Stimulated activated naive CD8-positive, alpha-beta T cell treated with anti-CD3 and anti-CD28 coated beads, Interleukin-15, Interleukin-2, amounts not matched to agents 100 ng/mL and 50 ng/mL, for 24 hours (primary cell): ENCODE data around the gene AGBL5.
"Not testable (repeated sequence)": the region's sequence is repeated elsewhere in the genome, so short reads cannot be mapped to it uniquely, and the experiment has no call there.

ENCODE experiments used
- H3K27ac Mint-ChIP-seq: one replicate; pipeline ENCODE4 v1.8.0; 2021; ENCODE audit warnings: mild to moderate bottlenecking, mixed read lengths
- H3K27me3 Mint-ChIP-seq: one replicate; pipeline ENCODE4 v1.8.0; 2021; ENCODE audit warnings: mixed read lengths
- H3K36me3 Mint-ChIP-seq: one replicate; pipeline ENCODE4 v1.8.0; 2021; ENCODE audit warnings: low read depth, mixed read lengths
- H3K4me1 Mint-ChIP-seq: one replicate; pipeline ENCODE4 v1.8.0; 2021; ENCODE audit warnings: low read depth, mixed read lengths
- H3K4me3 Mint-ChIP-seq: one replicate; pipeline ENCODE4 v1.8.0; 2021; ENCODE audit warnings: mild to moderate bottlenecking, mixed read lengths
- H3K9me3 Mint-ChIP-seq: one replicate; pipeline ENCODE4 v1.8.0; 2021; ENCODE audit warnings: mixed read lengths

Gene AGBL5

DNA sequence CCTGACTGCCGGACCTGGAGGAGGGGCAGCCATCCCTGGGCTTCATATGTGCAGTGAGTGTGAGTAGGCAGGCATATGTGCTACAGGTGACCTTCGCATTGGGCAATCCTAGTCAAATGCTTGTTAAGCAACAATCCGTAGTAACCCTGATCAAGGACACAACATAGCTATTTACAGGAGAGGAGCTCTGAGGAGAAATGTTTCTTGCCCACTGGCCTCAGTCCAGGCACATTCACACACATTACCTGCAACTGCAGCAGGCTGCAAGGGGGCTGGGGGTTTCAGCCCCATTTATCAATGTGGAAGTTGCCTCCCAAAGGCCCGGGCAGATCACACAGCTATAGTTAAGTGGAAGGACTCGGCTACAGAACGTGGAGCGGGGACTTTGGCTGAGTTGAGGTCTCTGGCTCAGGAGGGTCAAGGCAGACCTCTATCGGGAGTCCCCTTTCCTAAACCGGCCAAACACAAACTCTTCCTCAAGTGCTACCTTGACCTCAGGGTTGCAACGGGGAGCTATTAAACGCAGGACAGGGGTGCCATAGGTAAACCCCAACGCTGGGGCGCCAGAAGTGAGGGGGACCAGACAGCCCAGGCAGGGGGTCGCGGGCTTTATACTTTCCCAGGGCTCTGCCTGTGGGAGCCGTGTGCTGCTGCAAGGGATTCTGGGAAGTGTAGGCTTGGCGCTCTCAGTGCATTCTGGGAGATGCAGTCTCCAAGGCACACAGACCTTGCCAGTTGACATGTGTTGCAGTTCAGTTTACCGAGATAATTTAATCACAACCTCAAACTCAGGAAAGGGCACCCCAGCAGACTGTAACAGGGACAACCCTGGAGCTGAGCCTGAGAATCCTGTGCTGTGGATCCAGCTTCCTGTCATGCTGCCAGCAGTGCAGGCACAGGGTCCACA is 44.5 kb downstream of the AGBL5 start:
- H3K27me3 Mint-ChIP-seq = no peaks in the 10 kb centered on the region
- H3K36me3 Mint-ChIP-seq = no peaks in the 10 kb centered on the region
- H3K4me3 Mint-ChIP-seq = peak overlapping the region; percentile 37
- H3K4me1 Mint-ChIP-seq = peaks cover 10% of the 10 kb centered on the region
- H3K27ac Mint-ChIP-seq = no peak overlapping the region
- H3K9me3 Mint-ChIP-seq = no peaks in the 10 kb centered on the region

DNA sequence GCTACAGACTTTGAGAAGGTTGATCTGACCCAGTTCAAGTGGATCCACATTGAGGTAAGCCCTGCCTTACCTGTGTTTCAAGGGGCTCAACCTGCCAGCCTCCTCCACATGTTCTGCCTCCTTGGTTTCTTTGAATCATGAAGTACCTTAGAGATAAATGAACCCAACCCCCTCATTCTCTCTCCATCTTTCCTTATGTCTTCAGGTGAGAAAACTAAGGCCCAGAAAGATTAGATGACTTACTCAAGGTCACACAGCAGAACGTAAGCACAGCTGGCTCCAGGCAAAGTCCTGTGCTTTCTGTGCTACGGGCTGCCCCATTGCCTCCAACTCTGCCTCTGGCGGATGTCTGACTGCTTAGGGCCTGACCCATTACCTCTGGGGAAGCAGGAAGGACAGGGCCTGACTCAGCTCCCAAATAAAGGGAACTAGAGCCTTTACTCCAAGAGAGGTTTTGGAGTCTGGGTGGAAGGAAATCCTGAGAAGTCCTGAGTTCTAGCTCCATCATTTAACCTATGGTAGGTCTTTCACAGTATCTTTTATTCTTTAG is 45.4 kb downstream of the AGBL5 start:
- Mint-ChIP-seq H3K27me3 (no peaks in the 10 kb centered on the region), H3K27ac (peak overlapping the region; percentile 0), H3K4me1 (peaks cover 10% of the 10 kb centered on the region), H3K4me3 (no peak overlapping the region), H3K9me3 (no peaks in the 10 kb centered on the region), H3K36me3 (no peaks in the 10 kb centered on the region)

DNA sequence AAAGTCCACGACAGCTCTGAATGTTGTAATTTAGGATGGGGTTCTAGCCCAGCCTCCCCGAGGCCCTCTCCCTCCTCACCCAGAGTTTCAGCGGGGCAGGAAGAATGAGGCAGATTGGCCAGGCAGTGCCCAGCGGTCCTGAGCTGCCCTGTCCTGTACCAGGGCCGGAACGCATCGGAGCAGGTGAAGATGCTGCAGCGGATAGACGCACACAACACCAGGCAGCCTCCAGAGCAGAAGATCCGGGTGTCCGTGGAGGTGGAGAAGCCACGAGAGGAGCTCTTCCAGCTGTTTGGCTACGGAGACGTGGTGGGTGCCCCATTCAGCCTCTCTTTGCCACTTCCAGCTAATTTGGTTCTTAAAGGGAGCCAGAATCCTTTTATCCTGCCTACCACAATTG is 45.9 kb downstream of the AGBL5 start:
- H3K4me3 Mint-ChIP-seq = no peak overlapping the region
- H3K36me3 Mint-ChIP-seq = no peaks in the 10 kb centered on the region
- no peak overlapping the region for H3K27ac Mint-ChIP-seq
- peaks cover 10% of the 10 kb centered on the region for H3K4me1 Mint-ChIP-seq
- H3K9me3 Mint-ChIP-seq = no peaks in the 10 kb centered on the region
- H3K27me3 Mint-ChIP-seq = no peaks in the 10 kb centered on the region

DNA sequence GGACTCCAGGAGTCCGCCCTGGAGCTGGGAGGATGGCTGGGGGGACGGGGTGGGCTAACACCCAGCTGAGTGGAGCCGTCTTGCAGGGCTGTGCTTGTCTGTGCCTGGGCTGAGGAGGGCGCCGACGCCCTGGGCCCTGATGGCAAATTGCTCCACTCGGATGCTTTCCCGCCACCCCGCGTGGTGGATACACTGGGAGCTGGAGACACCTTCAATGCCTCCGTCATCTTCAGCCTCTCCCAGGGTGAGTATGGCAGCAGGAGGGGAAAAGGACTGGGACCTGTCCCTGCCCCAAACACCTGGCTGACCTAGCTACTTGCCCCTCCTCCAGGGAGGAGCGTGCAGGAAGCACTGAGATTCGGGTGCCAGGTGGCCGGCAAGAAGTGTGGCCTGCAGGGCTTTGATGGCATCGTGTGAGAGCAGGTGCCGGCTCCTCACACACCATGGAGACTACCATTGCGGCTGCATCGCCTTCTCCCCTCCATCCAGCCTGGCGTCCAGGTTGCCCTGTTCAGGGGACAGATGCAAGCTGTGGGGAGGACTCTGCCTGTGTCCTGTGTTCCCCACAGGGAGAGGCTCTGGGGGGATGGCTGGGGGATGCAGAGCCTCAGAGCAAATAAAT is 48.0 kb downstream of the AGBL5 start:
- Mint-ChIP-seq H3K27ac (no peak overlapping the region), H3K36me3 (no peaks in the 10 kb centered on the region), H3K4me1 (peaks cover 10% of the 10 kb centered on the region), H3K27me3 (no peaks in the 10 kb centered on the region), H3K4me3 (no peak overlapping the region), H3K9me3 (no peaks in the 10 kb centered on the region)

DNA sequence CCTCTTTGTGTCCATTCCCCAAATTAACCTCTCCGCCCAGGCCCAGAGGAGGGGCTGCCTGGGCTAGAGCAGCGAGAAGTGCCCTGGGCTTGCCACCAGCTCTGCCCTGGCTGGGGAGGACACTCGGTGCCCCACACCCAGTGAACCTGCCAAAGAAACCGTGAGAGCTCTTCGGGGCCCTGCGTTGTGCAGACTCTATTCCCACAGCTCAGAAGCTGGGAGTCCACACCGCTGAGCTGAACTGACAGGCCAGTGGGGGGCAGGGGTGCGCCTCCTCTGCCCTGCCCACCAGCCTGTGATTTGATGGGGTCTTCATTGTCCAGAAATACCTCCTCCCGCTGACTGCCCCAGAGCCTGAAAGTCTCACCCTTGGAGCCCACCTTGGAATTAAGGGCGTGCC is 48.6 kb downstream of the AGBL5 start:
- no peaks in the 10 kb centered on the region for H3K36me3 Mint-ChIP-seq
- H3K27me3 Mint-ChIP-seq = no peaks in the 10 kb centered on the region
- no peak overlapping the region for H3K27ac Mint-ChIP-seq
- no peaks in the 10 kb centered on the region for H3K9me3 Mint-ChIP-seq
- H3K4me3 Mint-ChIP-seq = no peak overlapping the region
- H3K4me1 Mint-ChIP-seq = peaks cover 10% of the 10 kb centered on the region

DNA sequence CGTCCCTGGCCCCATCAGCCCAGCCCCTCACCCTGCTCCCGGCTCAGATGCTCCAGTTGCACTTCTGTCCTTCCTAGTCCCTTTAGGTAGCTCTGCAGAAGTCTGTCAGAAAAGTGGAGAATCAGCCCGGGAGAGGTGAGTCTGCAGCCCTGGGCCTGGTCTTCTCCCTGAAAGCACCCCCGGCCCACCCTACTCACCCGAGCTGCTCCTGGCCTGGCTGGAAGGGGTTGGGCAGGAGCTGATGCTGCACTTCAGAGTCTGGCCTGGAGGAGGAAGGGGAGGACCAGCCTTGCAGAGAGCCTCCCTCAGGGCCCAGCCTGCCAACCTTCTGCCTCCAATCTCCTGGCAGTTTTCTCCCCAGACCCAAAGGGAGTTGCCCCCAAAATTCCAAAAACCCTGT is 50.9 kb downstream of the AGBL5 start:
- Mint-ChIP-seq H3K4me3 (no peak overlapping the region), H3K4me1 (no peaks in the 10 kb centered on the region), H3K27ac (no peak overlapping the region), H3K9me3 (no peaks in the 10 kb centered on the region), H3K36me3 (no peaks in the 10 kb centered on the region), H3K27me3 (peaks cover 3% of the 10 kb centered on the region)

DNA sequence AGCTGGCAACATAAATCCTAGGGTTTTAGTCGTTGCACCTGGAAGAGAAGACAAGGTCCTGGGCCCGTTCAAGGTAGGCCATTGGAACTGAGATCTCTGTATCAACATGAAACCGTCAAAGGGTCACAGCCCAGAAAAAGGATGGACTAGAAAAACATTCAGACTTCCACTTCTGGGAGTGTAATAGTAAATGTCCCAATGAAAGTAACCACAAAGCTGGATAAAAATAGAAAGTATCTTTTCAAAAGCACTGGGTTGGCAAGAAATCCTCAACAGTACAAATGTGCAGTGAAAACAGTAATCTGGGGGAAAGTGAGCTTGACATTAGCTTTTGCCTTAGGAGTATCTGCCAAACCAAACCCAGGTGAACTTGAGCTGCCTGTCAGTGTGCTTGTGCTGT is 54.5 kb downstream of the AGBL5 start:
- peaks cover 3% of the 10 kb centered on the region for H3K27me3 Mint-ChIP-seq
- H3K27ac Mint-ChIP-seq = no peak overlapping the region
- H3K4me1 Mint-ChIP-seq = no peaks in the 10 kb centered on the region
- no peaks in the 10 kb centered on the region for H3K36me3 Mint-ChIP-seq
- no peak overlapping the region for H3K4me3 Mint-ChIP-seq
- no peaks in the 10 kb centered on the region for H3K9me3 Mint-ChIP-seq

DNA sequence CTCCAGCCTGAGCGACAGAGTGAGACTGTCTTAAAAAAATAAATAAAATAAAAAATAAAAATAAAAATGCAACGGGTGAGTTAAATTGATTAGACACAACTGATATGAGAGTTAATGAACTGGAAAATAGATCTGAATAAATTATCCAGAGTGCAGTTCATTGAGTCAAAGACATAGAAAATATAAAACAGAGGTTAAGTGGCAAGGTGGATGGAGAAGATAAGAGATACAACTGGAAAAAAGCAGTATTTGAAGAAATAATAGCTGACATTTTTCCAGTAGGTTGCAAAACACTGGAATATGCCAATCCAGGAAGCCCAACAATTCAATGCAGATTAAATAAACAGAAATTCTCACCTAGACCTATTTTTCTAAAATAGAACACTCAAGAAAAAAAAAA is 56.8 kb downstream of the AGBL5 start:
- Mint-ChIP-seq H3K27ac (no peak overlapping the region), H3K9me3 (no peaks in the 10 kb centered on the region), H3K36me3 (no peaks in the 10 kb centered on the region), H3K4me1 (no peaks in the 10 kb centered on the region), H3K27me3 (peaks cover 3% of the 10 kb centered on the region), H3K4me3 (no peak overlapping the region)

DNA sequence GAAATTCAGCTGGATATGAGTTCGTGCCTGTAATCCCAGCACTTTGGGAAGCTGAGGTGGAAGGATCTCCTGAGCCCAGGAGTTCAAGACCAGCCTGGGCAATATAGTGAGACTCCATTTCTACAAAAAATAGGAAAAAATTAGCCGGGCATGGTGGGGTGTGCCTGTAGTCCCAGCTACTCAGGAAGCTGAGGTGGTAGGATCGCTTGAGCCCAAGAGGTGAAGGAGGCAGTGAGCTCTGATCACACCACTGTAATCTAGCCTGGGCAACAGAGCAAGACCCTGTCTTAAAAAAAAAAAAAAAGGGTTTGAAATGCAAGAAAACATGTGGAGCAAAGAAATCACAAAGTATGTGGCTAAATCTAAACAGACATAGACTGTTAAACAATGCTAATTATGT is 57.6 kb downstream of the AGBL5 start:
- peaks cover 3% of the 10 kb centered on the region for H3K27me3 Mint-ChIP-seq
- H3K36me3 Mint-ChIP-seq = no peaks in the 10 kb centered on the region
- H3K27ac Mint-ChIP-seq = no peak overlapping the region
- H3K4me1 Mint-ChIP-seq = no peaks in the 10 kb centered on the region
- H3K9me3 Mint-ChIP-seq = no peaks in the 10 kb centered on the region
- H3K4me3 Mint-ChIP-seq = no peak overlapping the region

DNA sequence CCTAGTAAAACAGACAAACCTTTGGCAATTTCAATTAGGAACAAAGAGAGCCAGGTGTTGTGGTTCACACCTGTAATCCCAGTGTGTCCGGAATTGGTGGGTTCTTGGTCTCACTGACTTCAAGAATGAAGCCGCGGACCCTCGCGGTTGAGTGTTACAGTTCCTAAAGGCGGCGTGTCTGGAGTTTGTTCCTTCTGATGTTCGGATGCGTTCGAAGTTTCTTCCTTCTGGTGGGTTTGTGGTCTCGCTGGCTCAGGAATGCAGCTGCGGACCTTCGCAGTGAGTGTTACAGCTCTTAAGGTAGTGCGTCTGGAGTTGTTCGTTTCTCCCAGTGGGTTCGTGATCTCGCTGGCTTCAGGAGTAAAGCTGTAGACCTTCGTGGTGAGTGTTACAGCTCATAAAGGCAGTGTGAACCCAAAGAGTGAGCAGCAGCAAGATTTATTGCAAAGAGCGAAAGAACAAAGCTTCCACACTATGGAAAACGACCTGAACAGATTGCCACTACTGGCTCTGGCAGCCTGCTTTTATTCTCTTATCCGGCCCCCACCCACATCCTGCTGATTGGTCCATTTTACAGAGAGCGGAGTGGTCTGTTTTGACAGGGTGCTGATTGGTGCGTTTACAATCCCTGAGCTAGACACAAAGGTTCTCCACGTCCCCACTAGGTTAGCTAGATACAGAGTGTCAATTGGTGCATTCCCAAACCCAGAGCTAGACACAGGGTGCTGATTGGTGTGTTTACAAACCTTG is 59.3 kb downstream of the AGBL5 start:
- H3K27ac Mint-ChIP-seq, H3K9me3 Mint-ChIP-seq, H3K36me3 Mint-ChIP-seq, H3K27me3 Mint-ChIP-seq, H3K4me1 Mint-ChIP-seq, H3K4me3 Mint-ChIP-seq: not testable (repeated sequence)

DNA sequence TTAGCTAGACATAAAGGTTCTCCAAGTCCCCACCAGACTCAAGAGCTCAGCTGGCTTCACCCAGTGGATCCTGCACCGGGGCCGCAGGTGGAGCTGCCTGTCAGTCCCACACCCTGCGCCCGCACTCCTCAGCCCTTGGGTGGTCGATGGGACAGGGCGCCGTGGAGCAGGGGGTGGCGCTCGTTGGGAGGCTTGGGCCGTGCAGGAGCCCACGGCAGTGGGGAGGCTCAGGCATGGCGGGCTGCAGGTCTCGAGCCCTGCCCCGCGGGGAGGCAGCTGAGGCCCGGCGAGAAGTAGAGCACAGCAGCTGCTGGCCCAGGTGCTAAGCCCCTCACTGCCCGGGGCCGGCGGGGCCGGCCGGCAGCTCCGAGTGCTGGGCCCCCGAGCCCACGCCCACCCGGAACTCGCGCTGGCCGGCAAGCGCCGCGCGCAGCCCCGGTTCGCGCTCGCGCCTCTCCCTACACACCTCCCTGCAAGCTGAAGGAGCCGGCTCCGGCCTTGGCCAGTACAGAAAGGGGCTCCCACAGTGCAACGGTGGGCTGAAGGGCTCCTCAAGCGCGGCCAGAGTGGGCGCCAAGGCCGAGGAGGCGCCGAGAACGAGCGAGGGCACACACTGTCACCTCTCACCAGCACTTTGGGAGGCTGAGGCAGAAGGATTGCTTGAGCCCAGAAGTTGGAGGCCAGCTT is 60.1 kb downstream of the AGBL5 start:
- H3K36me3 Mint-ChIP-seq, H3K27ac Mint-ChIP-seq, H3K4me3 Mint-ChIP-seq, H3K9me3 Mint-ChIP-seq, H3K4me1 Mint-ChIP-seq, H3K27me3 Mint-ChIP-seq: not testable (repeated sequence)

DNA sequence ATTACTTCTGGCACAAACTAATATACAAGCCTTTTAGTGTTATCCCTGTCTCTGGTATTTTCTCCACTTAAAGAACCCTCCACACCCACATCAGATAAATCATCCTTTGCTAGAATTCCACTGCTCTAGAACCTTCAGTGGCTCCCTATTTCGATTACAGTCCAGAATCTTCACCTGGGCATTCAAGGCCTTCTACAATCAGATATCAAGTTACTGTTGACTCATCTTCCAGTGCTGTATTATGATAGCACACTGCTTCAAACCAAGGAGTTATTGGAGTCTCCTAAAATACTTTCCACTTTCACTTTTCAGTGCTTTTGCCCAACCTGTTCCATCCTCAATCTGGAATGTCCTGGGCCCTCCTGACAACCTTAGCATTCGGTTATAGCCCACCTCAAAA is 64.1 kb downstream of the AGBL5 start:
- no peak overlapping the region for H3K4me3 Mint-ChIP-seq
- H3K27me3 Mint-ChIP-seq = peaks cover 24% of the 10 kb centered on the region
- H3K4me1 Mint-ChIP-seq = peaks cover 11% of the 10 kb centered on the region
- H3K36me3 Mint-ChIP-seq = no peaks in the 10 kb centered on the region
- no peaks in the 10 kb centered on the region for H3K9me3 Mint-ChIP-seq
- H3K27ac Mint-ChIP-seq = no peak overlapping the region

DNA sequence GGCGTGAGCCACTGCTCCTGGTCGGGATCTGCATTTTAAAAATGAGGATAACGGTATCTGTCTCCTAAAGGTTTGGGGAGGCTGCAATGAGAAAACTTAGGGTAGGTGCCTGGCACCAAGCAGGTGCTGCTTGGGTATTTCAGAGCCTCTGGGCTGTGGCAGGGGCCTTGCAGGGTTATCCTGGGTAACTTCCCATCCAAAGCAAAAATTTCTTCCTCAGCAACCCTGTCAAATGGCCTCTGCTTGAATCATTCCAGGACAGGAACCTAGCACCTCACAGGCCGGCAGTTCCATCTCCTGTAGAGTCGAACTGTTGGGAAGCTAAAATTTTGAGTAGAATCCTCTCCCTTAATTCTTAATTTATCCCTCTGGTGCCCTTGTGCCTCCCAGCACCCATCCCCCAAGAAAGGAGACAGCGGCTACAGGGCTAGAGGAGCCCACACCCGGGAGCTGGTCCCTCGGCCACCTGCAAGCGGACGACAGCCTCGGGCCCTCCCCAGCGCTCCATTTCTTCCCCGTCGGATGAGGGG is 66.6 kb downstream of the AGBL5 start:
- Mint-ChIP-seq H3K4me3 (peak overlapping the region; percentile 73), H3K9me3 (no peaks in the 10 kb centered on the region), H3K27ac (no peak overlapping the region), H3K27me3 (peaks cover 39% of the 10 kb centered on the region), H3K4me1 (peaks cover 14% of the 10 kb centered on the region), H3K36me3 (no peaks in the 10 kb centered on the region)

DNA sequence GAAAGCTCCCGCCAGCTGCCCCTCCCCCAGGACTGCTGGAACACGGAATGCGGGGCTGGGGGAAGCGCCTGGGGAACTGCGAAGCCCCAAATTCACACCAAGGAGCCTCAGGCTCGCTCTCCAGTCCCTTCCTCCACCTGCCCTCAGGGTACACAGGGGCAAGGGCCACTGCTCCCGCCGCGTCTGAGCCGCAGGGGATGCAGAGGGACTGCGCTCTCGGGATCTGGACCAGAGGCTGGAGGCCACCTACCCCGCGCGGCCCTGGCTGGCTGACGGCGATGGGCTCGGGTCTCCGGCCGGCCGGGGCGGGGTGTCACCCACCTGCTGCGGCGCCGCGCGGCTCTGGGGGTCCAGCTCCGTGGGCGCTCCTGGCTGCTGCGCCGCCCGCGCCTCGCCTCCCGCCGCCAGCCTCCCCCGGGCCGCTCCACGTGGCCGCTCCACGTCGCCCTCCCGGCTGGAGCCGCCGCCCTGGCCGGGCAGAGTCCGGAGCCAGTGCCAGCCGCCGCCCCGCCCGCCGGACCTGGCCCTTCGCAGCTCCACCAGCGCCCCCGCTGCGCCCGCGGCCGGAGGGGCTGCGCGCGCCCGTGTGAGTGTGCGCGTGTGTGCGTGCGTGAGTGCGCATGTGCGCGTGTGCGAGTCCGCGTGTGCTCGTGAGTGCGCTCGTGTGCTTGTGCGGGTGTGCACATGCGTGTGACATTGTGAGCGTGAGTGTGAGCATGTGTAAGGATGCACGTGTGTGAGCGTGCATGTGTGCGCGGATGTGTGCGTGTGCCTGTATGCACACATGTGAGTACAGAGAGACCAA is 67.3 kb downstream of the AGBL5 start, which contains the start of gene CGREF1:
Gene CGREF1 (minus strand): TSS at position 604 of the 805 bp plus-strand sequence. CDS start 14,762 bp downstream, outside the sequence.
- Mint-ChIP-seq H3K9me3 (no peaks in the 10 kb centered on the region), H3K4me1 (peaks cover 17% of the 10 kb centered on the region), H3K27ac (peak within 1 kb of the TSS; percentile 88), H3K4me3 (peak within 1 kb of the TSS; percentile 84), H3K27me3 (peaks cover 39% of the 10 kb centered on the region), H3K36me3 (no peaks in the 10 kb centered on the region)
